Sigmoid colon (tissue), 7 donors: ENCODE measurements around the gene IL1RAPL2. TPM values are rescaled to one million over a fixed set of nuclear protein-coding genes. Genes with fewer than 3 reads are reported as not detected.

Source experiments
- DNase-seq: peaks from one replicate; pipeline ENCODE4 v3.0.0-alpha.2; 2019
- H3K27ac ChIP-seq, 4 donors: fragments of 200-600 bp; sonication (generic); one replicate each; pipeline ENCODE4 v1.5.1; 2016 to 2019; ENCODE audit warnings: mild to moderate bottlenecking in 1 of 4
- H3K27me3 ChIP-seq, 3 donors: fragments of 200-600 bp; sonication (generic); one replicate each; pipeline ENCODE4 v1.5.1; 2019; ENCODE audit warnings: mild to moderate bottlenecking in 1 of 3
- H3K36me3 ChIP-seq, 4 donors: fragments of 200-600 bp; sonication (generic); one replicate each; pipeline ENCODE4 v1.5.1; 2016 to 2019
- H3K4me1 ChIP-seq, 4 donors: fragments of 200-600 bp; sonication (generic); one replicate each; pipeline ENCODE4 v1.5.1; 2017 to 2019
- H3K4me3 ChIP-seq, 4 donors: fragments of 200-600 bp; sonication (generic); one replicate each; pipeline ENCODE4 v1.5.1; 2017 to 2019; ENCODE audit warnings: mild to moderate bottlenecking in 2 of 4, moderate library complexity in 1 of 4
- H3K9me3 ChIP-seq, 4 donors: fragments of 200-600 bp in 3 of 4; sonication (generic) in 3 of 4; one replicate each; pipeline versions ENCODE4 v1.5.1 to v1.6.1; 2013 to 2019
- CTCF ChIP-seq, 4 experiments: fragments of 450-650 bp in 3 of 4; fragments of 200-600 bp in 1 of 4; IDR thresholded peaks; one replicate each; pipeline ENCODE4 v1.5.1; 2016 to 2019; ENCODE audit warnings: antibody characterized with exemption in 4 of 4, mild to moderate bottlenecking in 3 of 4, moderate library complexity in 2 of 4
- EP300 ChIP-seq, 4 donors: sonication (generic); formaldehyde crosslinking; IDR thresholded peaks; one replicate each; pipeline ENCODE4 v1.6.1; 2017; ENCODE audit warnings: antibody characterized with exemption in 4 of 4
- POLR2A ChIP-seq, 2 donors: fragments of 450-650 bp; IDR thresholded peaks; one replicate each; pipeline ENCODE4 v1.6.1; 2016; ENCODE audit warnings: antibody characterized with exemption in 2 of 2, mild to moderate bottlenecking in 2 of 2, moderate library complexity in 2 of 2
- POLR2AphosphoS5 ChIP-seq, 4 donors: sonication (generic); formaldehyde crosslinking; IDR thresholded peaks; one replicate each; pipeline ENCODE4 v1.6.1; 2017; ENCODE audit warnings: antibody characterized with exemption in 4 of 4
- WGBS, 2 donors: extraction: QIAGEN DNeasy Blood & Tissue Kit; methylation state at CpG; one replicate each; pipeline ENCODE4 v1.1.7; 2013; 5-methylcytosine and 5-hydroxymethylcytosine counted together
- intact Hi-C: fragments of 100-400 bp; cut with DNase I; formaldehyde crosslinking; loops from one replicate; pipeline ENCODE4 v1.15.1; 2023
- polyA plus RNA-seq, 3 donors: library from polyadenylated mRNA; stranded (reverse); fragments of 200-250 nt; gene quantifications; one replicate each; pipeline ENCODE4 v1.2.3, GENCODE V29; 2013
- total RNA-seq, 4 donors: library from RNA; depleted of rRNA; stranded (reverse); fragments of >200 nt; gene quantifications; one replicate each; pipeline ENCODE4 v1.1.0, GENCODE V29; 2016
- donor health status: healthy with polysubstance abuse.
- donor health status: Bipolar disorder and iron deficiency.
- donor health status: healthy.

The IL1RAPL2 gene
- total and polyA plus RNA-seq, 7 donors, result 0.01 to 1.1 (median 0.79) TPM; not detected in 3

GRCh38 chrX:104707042-104707441 is 141.0 kb downstream of the IL1RAPL2 start:
- H3K36me3 ChIP-seq, result no peaks in the 10 kb centered on the region
- intact Hi-C loops, result no loop called here
- H3K27ac ChIP-seq, result no peak overlapping the region
- 65 to 72% methylated on average over 4 of the region's 4 CpGs for WGBS, 2 donors
- no peaks in the 10 kb centered on the region for H3K4me1 ChIP-seq
- no peaks in the 10 kb centered on the region for H3K9me3 ChIP-seq
- no peak for DNase-seq
- no peak overlapping the region for H3K4me3 ChIP-seq
- no peak for TF ChIP-seq POLR2AphosphoS5 (IDR thresholded peaks at IDR 0.05)
- no peak for TF ChIP-seq CTCF (IDR thresholded peaks at IDR 0.05)
- no peak for TF ChIP-seq EP300 (IDR thresholded peaks at IDR 0.05)
- H3K27me3 ChIP-seq, result no peaks in the 10 kb centered on the region

- H3K36me3 ChIP-seq, result no peaks in the 10 kb centered on the region
- intact Hi-C loops, result no loop called here
Measured at GRCh38 chrX:104707572-104707971, 141.6 kb downstream of the IL1RAPL2 start.

GRCh38 chrX:104712515-104712914 is 146.5 kb downstream of the IL1RAPL2 start:
- intact Hi-C loops, result no loop called here
- Histone ChIP-seq H3K27me3 (no peaks in the 10 kb centered on the region), H3K4me1 (no peaks in the 10 kb centered on the region), H3K9me3 (no peaks in the 10 kb centered on the region), H3K4me3 (no peak overlapping the region), H3K36me3 (no peaks in the 10 kb centered on the region), H3K27ac (no peak overlapping the region)
- no peak for TF ChIP-seq CTCF (IDR thresholded peaks at IDR 0.05)
- TF ChIP-seq POLR2A (IDR thresholded peaks at IDR 0.05), result no peak
- TF ChIP-seq POLR2AphosphoS5 (IDR thresholded peaks at IDR 0.05), result no peak
- no peak for TF ChIP-seq EP300 (IDR thresholded peaks at IDR 0.05)
- no peak for DNase-seq
- 28 to 35% methylated on average over 1 of the region's 1 CpG for WGBS, 2 donors

More at GRCh38 chrX:104707572-104707971, 141.6 kb downstream of the IL1RAPL2 start:
- no peaks in the 10 kb centered on the region for H3K4me1 ChIP-seq
- H3K27ac ChIP-seq, result no peak overlapping the region
- H3K9me3 ChIP-seq, result no peaks in the 10 kb centered on the region
- no peak for TF ChIP-seq CTCF (IDR thresholded peaks at IDR 0.05)
- TF ChIP-seq POLR2AphosphoS5 (IDR thresholded peaks at IDR 0.05), result no peak
- TF ChIP-seq POLR2A (IDR thresholded peaks at IDR 0.05), result no peak
- no peak for TF ChIP-seq EP300 (IDR thresholded peaks at IDR 0.05)
- no peak overlapping the region for H3K4me3 ChIP-seq
- no peaks in the 10 kb centered on the region for H3K27me3 ChIP-seq
- no peak for DNase-seq

GRCh38 chrX:104721854-104722253 is 155.9 kb downstream of the IL1RAPL2 start:
- no peak for DNase-seq
- H3K4me3 ChIP-seq, result no peak overlapping the region
- no peaks in the 10 kb centered on the region for H3K36me3 ChIP-seq
- TF ChIP-seq EP300 (IDR thresholded peaks at IDR 0.05) (no peak), CTCF (IDR thresholded peaks at IDR 0.05) (no peak), POLR2A (IDR thresholded peaks at IDR 0.05) (no peak), POLR2AphosphoS5 (IDR thresholded peaks at IDR 0.05) (no peak)
- WGBS, 2 donors, result 19 to 74% methylated on average over 3 of the region's 3 CpGs
- H3K4me1 ChIP-seq, result no peaks in the 10 kb centered on the region
- H3K9me3 ChIP-seq, result no peaks in the 10 kb centered on the region
- no peaks in the 10 kb centered on the region for H3K27me3 ChIP-seq
- H3K27ac ChIP-seq, result no peak overlapping the region
- intact Hi-C loops, result no loop called here

GRCh38 chrX:104728456-104728855 is 162.5 kb downstream of the IL1RAPL2 start:
- Histone ChIP-seq H3K9me3 (no peaks in the 10 kb centered on the region), H3K4me3 (no peak overlapping the region), H3K27me3 (no peaks in the 10 kb centered on the region), H3K4me1 (no peaks in the 10 kb centered on the region), H3K36me3 (no peaks in the 10 kb centered on the region), H3K27ac (no peak overlapping the region)
- DNase-seq, result no peak
- TF ChIP-seq CTCF (IDR thresholded peaks at IDR 0.05), result no peak
- TF ChIP-seq POLR2A (IDR thresholded peaks at IDR 0.05), result no peak
- TF ChIP-seq EP300 (IDR thresholded peaks at IDR 0.05), result no peak
- TF ChIP-seq POLR2AphosphoS5 (IDR thresholded peaks at IDR 0.05), result no peak
- intact Hi-C loops, result no loop called here
- WGBS, 2 donors, result 41 to 49% methylated on average over 3 of the region's 3 CpGs
